ENCODE results near the gene CNNM4.
"Not testable (repeated sequence)": the region's sequence is repeated elsewhere in the genome, so short reads cannot be mapped to it uniquely, and the experiment has no call there.

CNNM4 gene

DNA sequence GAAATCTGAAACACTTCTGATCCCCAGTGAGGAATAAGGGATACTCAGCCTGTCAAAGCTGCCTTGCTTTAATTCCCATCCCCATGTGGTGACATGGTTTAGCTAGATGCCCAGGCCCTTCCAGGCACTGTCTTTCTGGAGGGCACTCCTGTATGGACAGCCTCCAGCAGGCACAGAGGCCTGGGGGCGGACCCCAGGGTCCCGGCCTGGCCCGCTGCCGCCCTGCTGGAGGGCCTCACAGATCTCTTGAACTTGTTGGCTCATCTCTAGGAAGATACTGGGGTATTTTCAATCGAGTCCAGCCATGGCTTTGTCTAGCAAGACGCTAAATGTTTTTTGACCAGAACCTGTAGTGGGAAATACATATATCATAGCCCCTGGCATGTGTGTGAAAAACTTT lies 34.4 kb downstream of the CNNM4 start:
- DNase-seq = no peak

DNA sequence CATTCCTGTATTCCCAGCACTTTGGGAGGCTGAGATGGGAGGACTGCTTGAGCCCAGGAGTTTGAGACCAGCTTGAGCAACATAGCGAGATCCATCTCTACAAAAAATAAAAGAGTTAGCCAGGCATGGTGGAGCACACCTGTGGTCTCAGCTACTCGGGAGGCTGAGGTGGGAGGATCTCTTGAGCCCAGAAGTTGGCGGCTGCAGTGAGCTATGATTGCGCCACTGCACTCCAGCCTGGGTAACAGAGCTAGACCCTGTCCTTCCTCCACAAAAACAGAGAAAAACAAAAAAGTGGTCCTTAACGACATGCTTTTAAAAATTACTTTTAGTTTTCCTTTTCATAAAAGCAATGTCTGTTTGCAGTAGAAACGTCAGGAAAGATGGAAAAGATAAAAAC lies 35.8 kb downstream of the CNNM4 start:
- not testable (repeated sequence) for DNase-seq

DNA sequence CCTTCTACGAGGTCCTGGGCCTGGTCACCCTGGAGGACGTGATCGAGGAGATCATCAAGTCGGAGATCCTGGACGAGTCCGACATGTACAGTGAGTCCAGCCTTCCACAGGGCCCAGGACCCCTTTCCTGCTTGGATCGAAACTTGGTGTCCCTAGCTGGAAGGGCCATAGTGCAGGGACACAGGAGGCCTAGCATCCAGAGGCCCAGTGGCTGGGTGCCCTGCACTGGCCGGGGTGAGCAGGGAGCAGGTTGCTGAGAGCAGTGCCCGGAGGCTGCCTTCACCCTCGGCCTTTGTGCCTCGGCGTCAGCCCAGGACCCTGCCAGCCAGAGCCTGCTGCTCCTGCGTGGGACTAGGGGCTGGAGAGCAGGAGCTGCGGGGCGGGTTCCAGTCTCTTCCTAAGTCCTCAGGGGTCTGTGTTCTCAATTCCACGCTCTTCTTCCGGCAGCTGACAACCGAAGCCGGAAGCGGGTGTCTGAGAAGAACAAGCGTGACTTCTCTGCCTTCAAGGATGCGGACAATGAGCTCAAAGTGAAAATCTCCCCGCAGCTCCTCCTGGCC lies 36.4 kb downstream of the CNNM4 start:
- no peak for DNase-seq

DNA sequence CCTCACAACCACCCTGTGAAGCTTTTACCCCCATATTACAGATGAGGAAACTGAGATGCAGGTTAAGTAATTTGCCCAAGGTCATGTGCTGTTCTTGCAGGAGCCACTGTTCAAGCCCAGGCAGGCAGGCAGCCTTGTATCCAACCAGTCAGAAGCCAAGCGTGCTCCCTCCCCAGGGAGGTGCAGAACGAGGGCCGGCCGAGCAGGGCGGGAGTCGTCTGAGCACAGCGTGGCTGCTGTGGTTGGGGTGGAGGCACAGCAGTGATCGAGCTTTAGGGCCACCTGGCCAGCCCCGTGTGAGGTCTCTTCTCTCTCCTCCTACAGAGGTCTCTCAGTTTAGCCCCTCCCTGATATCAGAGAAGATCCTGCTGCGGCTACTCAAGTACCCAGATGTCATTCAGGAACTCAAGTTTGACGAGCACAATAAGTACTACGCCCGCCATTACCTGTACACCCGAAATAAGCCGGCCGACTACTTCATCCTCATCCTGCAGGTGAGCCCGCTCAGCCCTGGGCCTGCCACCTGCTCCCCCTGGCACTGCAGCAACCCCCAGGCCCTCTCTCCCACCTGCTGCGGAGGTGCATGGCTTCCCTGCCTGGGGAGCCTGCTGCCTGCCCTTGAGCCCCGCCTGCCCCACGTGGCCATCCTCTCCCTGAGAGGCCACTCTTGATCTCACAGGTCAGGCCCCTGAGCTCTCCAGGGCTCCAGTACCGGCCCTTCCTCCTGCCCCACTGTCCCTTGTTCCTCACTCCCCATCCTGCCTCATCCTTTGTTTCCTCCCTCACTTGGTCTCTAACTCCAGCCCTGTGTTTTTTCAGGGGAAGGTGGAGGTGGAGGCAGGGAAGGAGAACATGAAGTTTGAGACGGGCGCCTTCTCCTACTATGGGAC lies 38.3 kb downstream of the CNNM4 start:
- no peak for DNase-seq

DNA sequence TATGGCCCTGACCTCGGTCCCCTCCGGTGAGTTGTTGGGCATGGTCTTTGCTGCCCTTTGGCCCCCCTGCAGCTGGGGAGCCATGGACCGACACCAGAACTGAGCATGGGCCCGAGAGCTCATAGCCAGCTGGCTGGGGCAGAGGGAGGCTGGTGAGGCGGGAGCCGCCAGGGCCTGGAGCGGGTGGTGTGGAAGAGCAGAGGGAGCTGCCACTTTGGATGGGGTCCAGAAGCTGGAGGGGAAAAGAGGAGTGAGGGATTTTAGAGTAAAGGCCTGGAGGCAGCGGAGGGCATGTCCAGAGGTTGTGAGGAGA lies 38.9 kb downstream of the CNNM4 start:
- DNase-seq = no peak

DNA sequence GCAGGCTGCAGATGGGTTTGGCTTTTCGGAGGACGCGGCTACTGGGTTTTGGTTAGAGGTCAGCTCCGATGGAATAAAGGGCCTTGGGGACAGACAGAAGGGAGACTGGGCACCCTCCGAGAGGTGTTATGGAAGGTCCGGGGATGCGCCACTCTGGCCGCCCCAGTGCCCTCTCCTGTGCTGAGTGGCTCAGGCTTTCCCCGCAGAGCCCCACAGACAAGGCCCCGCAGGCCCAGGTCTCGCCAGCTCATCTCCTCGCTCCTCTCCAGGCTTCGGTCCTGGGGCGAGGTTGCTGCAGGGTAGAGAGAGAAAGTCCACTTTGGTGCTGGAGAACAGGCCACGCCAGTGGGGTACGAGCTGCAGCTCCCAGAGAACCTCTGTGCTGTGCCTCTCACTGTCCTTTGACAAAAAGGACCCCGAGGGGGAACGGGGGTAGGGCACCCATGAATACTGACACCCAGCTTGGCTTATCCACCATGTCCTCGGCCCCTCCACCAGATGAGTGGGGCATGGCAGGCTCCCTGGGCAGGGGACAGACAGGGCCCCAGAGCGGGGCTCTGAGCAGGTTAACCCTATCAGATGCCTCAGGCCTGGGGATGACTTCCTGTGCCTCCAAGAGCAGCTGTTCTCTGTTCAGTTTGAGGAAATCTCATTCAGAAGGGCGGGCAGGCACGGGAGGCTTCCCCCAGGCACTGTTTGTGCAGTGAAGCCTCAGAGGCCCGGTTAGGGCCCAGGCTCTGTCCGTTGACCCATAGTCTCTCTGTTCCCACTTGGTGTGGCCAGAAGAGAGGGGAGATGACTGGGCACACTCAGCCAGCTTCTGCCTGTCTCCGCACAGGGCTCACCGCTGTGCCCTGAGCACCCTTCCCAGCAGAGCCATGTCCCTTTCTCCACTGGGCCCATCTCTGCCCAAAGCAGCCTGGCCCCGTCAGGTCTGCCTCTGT lies 39.6 kb downstream of the CNNM4 start:
- DNase-seq = no peak

DNA sequence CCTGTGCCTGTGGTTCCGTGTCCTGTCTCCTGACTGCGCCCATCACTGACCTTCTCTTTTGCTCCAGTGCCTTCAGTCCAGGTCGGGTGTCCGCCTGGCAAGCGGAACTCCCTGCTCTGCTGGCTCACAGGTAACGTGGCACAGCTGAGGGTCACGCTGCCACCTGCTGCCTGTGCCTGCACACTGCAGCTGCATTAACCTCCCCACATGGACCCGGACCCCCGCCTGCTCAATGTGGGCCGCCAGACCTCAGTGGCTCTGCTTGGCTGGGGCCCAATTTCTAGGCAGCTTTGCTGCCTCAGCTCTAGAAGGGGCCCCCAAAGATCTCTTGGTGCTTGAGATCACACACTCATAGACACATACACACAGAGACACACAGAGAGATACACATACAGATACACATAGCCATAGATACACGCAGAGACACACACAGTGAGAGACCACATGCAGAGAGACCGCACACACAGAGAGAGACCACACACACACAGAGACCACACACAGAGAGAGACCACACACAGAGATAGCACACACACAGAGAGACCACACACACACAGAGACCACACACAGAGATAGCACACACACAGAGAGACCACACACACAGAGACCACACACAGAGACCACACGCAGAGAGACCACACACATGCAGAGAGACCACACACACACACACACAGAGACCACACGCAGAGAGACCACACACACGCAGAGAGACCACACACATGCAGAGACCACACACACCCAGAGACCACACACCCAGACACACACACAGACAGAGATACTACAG lies 40.5 kb downstream of the CNNM4 start:
- peak; percentile 40 to 65 for DNase-seq

DNA sequence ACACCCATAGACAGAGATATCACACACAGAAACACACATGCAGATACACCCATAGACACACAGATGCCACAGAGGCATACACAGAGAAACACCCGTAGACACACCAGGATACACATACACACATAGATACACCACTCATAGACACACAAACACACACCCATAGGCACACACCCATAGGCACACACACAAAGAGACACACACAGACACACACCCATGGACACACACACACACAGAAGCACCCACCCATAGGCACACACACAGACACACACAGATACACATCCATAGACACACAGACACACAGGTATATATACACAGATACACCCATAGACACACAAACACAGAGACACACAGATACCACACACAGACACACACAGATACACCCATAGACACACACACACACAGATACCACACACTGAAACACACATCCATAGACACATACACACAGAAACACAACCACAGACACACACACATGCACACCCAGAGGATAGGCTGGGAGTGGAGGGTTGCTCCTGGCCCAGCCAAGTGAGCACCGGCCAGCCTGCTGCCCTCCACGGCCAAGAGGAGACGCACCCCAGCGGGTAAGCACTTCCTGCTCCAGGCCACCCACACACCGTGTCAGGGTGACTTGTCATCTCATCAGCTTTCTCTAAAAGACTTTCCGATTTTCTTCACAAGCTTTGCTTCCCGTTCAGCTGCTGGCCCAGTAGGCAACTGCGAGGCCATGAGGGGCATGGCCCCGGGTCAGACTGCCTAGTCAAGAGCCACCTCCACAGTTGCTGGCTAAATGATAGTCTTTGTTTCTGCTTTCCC lies 41.3 kb downstream of the CNNM4 start:
- DNase-seq = no peak

DNA sequence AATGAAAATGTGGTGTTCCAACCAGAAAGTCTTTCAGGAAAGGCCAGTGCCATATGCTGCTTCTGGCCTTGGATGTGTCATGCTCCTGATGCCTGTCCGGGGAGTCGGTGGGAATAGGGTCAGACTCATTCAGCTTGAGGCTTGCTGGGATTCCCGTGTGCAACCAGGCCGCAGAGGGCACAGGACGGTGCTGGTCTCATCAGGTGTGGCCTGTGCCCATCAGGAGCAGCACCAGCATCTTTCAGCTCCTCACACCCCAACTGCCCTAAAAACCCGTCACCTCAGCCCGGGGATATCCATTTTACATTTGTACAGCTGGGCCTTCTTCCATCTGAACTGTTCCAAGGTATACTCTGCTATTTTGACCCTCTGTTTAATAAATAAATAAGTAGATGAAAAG lies 42.0 kb downstream of the CNNM4 start:
- no peak for DNase-seq

DNA sequence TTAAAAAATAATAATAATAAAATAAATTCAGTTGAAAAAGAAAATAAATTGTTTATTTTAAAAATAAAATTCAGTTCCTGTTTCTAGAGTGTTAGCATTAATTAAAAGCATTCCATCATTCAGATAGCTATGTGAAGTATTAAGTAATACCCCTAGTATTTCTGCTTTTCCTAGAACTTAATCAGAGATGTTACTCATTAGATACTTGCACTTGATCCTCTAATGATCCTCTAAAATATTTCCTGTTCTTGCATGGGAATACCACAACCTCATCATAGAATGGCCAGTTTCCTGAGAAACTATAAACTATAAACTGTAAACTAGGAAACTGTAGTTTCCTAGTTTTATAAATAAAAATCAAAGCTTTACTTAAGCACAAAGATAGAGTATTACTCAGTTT lies 44.3 kb downstream of the CNNM4 start:
- no peak for DNase-seq

DNA sequence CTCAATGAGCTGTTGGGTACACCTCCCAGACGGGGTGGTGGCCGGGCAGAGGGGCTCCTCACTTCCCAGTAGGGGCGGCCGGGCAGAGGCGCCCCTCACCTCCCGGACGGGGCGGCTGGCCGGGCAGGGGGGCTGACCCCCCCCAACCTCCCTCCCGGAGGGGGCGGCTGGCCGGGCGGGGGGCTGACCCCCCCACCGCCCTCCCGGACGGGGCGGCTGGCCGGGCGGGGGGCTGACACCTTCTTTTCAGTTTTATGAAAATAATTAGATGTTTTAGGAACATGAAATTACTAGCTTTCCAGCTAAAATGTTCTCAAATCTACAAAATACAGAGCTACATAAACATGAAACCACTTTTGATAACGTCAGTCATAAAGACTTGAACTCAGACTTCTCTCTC lies 45.2 kb downstream of the CNNM4 start:
- not testable (repeated sequence) for DNase-seq

DNA sequence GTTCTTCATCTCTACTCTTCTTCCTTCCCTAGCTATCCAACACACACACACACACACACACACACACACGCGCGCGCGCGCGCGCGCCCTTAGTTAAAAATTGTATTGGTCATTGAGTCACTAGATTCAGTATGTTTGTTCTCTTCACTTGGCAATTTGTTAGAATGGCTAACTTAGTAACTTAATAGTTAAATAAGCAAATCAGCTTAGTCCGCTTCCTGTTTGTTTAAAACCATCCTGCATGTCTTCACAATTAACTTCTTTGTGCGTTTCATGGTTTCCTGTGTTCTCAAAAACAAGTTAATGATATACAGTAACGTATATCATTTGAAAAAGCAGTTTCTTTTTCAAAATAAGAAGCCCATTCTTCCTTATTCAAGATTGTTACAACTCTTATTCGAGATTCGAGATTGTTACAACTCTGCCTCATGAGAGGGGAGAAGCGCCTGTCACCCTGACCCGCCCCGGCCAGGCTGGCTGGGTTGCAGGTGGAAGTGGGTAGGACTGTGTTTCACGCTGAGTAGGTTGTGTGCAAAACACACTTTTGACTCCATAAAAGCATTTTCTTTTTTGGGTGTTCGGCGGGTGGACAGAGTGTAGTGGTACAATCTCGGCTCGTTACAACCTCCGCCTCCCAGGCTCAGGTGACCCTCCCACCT lies 45.9 kb downstream of the CNNM4 start:
- peak in 1 of 2 experiments; percentile 12 for DNase-seq

DNA sequence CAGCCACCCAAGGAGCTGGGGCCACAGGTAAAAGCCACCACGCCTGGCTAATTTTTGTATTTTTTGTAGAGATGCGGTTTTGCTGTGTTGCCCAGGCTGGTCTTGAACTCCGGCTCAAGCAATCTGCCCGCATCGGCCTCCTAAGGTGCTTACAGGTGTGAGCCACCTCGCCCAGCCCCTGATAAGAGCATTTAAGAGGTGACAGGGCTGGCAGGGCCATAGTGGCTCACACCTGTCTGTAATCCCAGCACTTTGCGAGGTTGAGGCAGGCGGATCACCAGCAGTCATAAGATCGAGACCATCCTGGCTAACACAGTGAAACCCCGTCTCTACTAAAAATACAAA lies 46.4 kb downstream of the CNNM4 start:
- DNase-seq = no peak

DNA sequence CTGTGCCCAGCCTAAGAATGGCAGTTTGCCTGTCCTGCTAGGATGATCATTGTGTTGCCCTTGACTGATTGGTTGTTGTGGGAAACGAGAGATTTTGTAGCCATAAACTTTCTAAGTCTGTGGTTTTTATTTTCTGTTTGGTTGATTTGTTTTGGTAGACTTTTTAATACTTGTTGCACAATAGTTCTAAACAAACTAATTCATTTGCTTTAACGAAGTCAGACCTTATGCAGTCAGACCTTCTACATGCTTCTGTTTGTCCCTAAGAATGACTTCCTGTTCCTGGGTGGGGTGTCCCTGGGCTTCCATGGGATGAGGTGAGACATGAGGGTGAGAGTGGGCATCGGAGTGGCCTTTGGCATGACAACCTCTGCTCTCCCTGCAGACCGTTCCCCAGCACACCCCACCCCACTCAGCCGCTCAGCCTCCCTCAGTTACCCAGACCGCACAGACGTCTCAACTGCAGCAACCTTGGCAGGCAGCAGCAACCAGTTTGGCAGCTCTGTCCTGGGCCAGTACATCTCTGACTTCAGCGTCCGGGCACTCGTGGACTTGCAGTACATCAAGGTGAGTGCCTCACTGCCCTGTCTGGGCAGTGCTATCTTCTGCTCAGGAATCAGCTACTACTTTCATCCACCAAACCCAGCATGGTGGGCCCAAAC lies 47.6 kb downstream of the CNNM4 start:
- DNase-seq = no peak

DNA sequence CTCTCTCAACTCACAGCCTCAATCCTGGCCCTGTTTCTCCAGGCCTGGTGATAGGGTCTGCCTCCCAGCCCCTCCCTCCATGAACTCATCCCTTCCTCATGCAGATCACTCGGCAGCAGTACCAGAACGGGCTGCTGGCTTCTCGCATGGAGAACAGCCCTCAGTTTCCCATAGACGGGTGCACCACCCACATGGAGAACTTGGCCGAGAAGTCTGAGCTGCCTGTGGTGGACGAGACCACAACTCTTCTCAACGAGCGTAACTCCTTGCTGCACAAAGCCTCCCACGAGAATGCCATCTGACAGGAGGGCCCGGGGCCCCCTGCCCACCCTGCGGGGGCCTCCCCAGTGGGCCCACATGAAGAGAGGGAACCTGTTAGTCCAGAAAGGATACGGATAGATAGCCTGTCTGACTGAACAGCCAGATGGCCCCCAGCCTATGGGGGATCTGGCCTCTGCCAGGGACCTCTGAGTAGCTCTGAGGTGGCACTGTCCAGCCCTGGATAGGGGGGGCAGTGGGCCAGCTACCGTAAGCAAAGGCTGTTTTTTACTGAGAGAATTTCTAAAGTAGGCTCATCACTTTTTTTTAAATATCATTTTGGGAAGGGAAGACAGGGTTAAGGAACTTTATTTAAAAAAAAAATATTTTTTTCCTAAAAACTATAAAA lies 48.6 kb downstream of the CNNM4 start:
- DNase-seq = no peak

DNA sequence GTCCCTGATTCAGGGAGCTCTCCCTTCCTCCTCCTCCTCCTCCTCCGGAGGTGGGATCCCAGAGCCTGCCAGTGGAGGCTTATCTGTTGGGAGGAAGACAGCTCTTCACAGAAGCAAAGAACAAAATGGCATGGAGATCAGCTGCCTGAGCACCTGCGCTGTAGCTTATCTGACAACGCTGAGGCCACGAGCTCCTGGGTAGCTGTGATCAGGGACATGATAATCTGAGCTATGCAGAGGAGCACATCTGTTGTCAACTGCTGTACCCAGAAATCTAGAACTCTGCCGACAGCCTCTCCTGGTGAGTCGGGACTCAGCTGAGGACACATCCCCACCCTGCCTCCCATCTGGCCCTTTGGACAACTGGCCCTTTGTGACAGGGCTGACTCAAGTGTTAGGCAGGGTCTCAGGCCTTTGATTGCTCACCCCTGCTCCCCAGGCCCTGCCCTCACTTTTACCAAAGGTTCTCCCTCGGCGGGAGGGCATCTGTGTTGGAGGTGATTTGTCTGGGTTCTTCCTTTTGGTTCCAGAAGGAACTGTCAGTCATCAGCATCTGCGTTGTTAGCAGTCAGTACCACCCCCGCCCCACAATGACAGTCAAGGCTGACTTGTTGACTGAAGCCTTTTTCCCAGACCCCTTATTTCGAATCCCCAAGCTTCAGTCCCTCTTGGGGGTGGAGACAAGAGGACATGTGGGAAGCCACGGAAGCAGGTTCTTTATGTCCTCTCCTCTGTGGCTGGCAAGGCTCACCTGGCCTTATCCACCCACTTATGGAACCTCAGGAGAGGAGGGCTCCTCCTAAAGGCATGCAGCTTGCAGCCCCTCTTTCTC lies 49.5 kb downstream of the CNNM4 start:
- DNase-seq = no peak

DNA sequence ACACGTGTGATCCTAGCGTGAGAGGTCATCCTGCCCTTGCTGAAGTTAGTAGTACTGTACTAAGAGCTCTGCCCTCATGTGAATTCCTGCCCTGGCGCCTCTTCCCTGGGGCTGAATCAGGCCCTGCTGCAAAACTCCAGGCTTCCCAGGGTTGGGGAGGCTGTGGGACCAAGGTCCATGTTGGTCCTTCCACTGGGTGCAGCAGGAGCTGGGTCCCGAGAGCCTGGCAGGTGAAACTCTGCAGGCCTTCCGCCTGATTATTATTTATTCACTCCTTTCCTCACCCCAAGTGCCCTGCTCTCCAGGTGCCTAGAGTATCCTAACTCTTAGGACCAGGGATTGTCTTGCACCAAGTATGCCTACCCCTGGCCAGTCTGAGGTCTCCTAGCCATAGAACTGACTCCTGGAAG lies 50.1 kb downstream of the CNNM4 start:
- no peak for DNase-seq

DNA sequence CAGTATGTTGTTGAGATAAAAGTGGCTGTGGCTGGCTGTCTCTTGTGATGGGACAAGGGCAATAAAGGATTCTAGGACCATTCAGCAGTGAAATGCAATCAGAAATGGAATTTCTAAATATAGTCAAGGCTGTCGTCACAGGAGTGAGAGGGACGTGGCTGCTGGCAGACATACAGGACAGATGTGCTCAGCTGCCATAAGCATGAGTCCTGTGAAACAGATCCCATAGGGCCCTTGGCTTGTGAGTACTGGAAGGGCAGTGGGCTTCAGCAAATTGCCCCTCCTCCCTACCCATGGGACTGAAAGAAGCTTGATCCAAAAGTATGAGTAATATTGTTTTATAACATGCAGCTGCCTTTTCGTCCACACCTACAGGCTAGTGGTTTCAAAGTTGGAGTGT lies 51.2 kb downstream of the CNNM4 start:
- DNase-seq = no peak

DNA sequence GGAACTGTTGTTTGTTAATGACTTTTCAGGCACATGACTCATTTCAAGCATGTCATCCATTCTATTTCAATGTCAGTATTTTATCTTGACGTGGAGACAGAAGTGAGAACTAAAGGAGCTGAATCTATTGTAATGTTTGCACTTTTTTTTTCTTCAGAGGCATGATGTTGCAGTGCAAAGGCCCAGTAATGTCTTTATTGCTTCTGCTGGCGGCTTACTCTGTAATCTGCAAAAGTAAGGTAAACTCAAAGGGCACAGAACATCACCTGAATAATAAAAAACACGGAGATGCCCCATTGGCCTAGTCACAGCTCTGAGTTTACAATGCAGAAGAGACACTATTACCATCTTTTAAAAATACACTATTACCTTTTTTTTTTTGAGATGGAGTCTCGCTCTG lies 53.0 kb downstream of the CNNM4 start:
- DNase-seq = no peak
